ENCODE data around the gene CFAP77.

Gene CFAP77

GRCh38 chr9:132497731-132498130 lies 87.7 kb downstream of the CFAP77 start:
- DNase-seq: no peak

GRCh38 chr9:132498531-132499210 lies 88.7 kb downstream of the CFAP77 start:
- DNase-seq: no peak

- DNase-seq: no peak
Measured at GRCh38 chr9:132499251-132499650, 89.2 kb downstream of the CFAP77 start.

GRCh38 chr9:132500193-132500592 lies 90.2 kb downstream of the CFAP77 start:
- DNase-seq: no peak

GRCh38 chr9:132502480-132502879 lies 92.5 kb downstream of the CFAP77 start:
- no peak for DNase-seq

- DNase-seq: no peak
Measured at GRCh38 chr9:132503116-132503515, 93.1 kb downstream of the CFAP77 start.

- DNase-seq: no peak
Measured at GRCh38 chr9:132504488-132504887, 94.5 kb downstream of the CFAP77 start.

- DNase-seq: no peak
Measured at GRCh38 chr9:132505991-132506655, 96.1 kb downstream of the CFAP77 start.

- DNase-seq: no peak
Measured at GRCh38 chr9:132506977-132507669, 97.1 kb downstream of the CFAP77 start.

- DNase-seq: peak; percentile 67 to 77
Measured at GRCh38 chr9:132507670-132508469, 97.9 kb downstream of the CFAP77 start.

GRCh38 chr9:132509928-132510874 lies 100.2 kb downstream of the CFAP77 start:
- no peak for DNase-seq

- DNase-seq: no peak
Measured at GRCh38 chr9:132511191-132511999, 101.4 kb downstream of the CFAP77 start.

GRCh38 chr9:132513416-132513815 lies 103.4 kb downstream of the CFAP77 start:
- DNase-seq: no peak

GRCh38 chr9:132514011-132514744 lies 104.2 kb downstream of the CFAP77 start:
- DNase-seq: no peak

- no peak for DNase-seq
Measured at GRCh38 chr9:132514821-132515220, 104.8 kb downstream of the CFAP77 start.

- no peak for DNase-seq
Measured at GRCh38 chr9:132516301-132516700, 106.3 kb downstream of the CFAP77 start.

GRCh38 chr9:132516911-132517310 lies 106.9 kb downstream of the CFAP77 start:
- DNase-seq: no peak

GRCh38 chr9:132517815-132518550 lies 108.0 kb downstream of the CFAP77 start:
- no peak for DNase-seq

- DNase-seq: no peak
Measured at GRCh38 chr9:132518626-132519025, 108.6 kb downstream of the CFAP77 start.

- DNase-seq: no peak
Measured at GRCh38 chr9:132519033-132519432, 109.0 kb downstream of the CFAP77 start.
